Activated T-helper 1 cell treated with anti-CD3 and anti-CD28 coated beads, Interleukin-2, amount 50 U/mL, for 16 hours (primary cell): Measurements from ENCODE around the gene PI4KA.
"Not testable (repeated sequence)": the region's sequence is repeated elsewhere in the genome, so short reads cannot be mapped to it uniquely, and the experiment has no call there.

ENCODE experiments used
- DNase-seq, 2 donors: peaks; one replicate each; pipeline ENCODE4 v3.0.0-alpha.2; 2020; ENCODE audit warnings: low read depth in 1 of 2, low spot score in 1 of 2

Gene PI4KA

DNA sequence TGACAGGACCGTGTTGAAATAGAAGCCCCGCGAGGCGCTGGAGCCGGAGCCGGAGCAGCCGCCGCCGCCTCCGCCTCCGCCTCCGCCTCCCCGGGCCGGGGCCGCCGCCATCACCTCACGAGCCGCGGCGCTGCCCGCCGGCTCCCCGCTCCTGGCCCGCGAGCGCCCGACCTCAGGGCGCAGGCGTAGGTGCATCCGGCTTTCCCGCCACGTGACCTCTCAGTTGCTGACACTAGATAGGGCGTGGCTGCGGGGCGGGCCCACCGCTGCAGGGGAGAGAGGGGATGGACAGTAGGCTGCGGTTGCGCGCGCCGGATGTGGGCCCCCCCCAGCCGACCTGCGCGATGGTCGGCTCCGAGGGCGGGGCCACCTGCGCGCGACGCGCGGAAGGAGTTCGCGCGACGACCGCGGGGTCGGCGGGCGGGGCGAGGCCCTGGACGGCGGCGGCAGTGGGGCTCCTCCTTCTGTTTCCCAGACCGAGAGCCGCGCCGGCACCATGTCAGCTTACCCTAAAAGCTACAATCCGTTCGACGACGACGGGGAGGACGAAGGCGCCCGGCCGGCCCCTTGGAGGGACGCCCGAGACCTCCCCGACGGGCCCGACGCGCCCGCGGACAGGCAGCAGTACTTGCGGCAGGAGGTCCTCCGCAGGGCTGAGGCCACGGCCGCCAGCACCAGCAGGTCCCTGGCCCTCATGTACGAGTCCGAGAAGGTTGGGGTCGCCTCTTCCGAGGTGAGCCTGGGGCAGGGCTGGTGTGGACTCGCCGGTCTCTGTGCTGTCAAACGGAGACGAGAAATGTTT lies at the start of gene PI4KA, which contains the start of gene SNAP29:
TSS of gene PI4KA (minus strand) at position 197 of the 802 bp plus-strand sequence. CDS start at position 111, 86 bp downstream.
TSS of gene SNAP29 (plus strand) at position 393 of the 802 bp plus-strand sequence. CDS start at position 497, 104 bp downstream.
- peak; percentile 96 to 97 for DNase-seq

DNA sequence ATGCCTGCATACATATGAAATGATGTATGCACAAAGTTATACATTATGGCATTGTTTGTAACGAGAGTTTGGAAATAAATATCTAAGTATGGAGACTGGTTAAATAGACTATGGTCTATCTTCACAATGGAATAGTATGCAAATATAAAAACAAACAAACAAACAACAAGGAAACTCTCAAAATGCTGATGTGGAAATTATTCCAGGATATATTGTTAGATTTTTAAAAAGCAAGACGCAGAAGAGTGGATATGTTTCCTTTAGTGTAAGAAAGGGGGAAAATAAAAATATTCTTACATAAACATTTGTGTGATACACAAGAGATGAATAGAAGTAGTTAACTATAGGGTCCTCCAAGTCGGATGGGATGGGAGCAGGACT lies 47.8 kb upstream of the PI4KA start:
- no peak for DNase-seq

DNA sequence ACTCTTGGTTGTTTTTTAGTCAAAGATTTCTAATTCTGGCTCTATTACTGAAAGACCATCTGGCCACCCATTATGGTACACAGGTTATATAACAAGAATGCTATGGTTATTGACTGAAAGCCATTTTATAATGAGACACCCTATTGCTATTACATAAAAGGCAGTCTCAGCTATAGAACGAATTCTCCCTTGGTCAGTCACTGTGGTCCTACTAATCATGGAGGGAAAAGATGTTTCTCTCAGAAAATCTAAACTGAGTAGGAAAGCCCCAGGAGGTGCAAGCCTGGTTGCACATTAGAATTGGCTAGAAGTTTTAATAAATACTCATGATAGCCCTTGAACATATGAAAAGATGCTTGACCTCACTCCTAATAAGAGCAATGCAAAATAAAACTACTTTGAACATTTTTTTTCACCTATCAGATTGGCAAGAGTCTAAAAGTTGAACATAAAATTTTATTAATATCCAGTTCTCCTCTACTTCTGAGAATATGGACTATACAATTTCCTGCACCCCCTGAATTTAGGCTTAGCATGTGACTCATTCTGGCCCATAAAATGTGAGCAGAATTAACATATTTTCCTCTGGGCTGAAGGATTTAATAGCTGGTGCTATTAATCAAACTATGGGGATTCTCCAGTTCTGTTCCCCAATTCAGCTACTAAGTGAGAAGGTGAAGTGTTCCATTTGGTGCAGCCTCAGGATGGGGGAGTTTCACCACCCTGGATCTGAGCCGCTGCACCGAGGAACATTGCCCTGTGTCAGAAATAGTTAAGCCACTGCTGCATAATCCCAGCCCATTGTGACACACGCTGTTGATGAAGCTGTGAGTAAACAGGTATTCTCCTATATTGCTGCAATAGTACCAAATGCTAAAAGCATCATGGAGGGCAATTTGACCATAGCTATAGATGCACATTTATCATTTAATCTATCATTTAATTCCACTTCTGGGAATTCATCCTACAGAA lies 47.1 kb upstream of the PI4KA start:
- no peak for DNase-seq

DNA sequence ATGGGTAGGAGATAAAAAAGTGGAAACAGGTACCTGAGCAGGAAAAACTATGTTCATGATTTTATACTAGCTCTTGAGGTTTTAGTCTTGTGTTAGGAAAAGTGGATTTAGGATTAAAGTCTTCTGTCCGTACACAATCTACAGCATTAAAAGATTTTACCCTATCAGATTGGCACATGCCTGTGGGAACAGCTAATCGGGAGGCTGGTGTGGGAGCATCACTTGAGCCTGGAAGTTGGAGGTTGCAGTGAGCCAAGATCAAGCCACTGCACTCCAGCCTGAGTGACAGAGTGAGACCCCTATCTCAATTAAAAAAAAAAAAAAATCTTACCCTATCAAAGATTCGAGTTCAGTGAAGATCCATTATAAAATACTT lies 46.4 kb upstream of the PI4KA start:
- DNase-seq, result no peak

DNA sequence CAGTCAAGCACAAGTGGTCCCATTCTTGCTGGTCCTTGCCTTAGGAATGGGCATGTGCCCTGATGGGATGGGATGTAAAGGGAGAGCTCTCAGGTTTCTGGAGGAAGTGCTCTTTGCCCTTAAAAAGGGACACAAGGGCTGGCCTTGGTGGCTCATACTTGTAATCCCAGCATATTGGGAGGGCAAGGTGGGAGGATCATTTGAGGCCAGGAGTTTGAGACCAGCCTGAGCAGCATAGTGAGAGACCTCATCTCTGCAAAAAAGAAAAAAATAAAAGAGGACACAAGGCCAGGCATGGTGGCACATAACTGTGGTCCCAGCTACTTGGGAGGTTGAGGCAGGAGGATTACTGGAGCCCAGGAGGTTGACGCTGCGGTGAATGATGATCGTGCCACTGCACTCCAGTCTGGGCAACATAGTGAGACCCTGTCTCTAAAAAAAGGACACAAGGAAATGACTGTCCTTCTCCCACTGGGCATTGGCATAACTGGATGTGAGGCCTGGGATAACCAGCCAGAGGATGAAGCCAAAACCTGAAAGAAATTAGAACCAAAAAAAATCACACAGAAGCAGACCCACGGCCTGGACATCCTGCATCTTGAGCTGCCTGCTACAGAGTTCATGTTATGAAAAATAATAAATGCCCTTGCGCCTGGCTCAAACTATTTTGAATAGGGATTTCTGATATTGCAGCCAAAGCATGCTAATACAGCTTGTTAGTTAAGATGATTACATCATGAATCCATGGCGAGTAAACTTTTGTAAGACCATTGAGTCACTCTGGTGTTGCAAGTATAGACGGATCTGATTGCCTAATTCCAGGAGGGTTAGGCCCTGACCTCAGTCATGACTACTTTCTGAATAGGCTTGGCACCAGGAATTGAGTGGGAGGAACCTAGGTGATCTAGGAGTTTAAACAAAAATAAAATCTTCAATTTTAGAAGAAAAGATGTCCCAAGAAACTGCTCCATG lies 45.7 kb upstream of the PI4KA start:
- DNase-seq, result no peak

DNA sequence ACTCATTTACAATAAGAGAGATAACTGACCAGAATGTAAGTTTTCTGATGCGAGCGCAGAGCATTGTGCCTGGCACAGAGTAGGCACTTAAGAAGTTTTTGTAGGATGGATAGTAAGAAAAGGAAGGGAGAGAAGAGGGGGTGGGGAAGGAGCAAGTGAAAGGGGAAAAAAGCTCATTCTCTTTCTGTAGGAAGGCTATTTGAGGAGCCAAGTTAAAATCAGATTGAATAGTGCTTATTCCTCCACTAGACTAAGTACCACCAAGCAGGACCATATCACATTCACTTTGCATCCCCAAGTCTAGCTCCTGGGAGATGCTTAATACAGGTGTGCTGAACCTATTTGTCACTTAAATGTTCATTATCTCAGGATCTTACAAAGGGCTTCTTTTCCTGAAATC lies 44.5 kb upstream of the PI4KA start:
- DNase-seq, result no peak

DNA sequence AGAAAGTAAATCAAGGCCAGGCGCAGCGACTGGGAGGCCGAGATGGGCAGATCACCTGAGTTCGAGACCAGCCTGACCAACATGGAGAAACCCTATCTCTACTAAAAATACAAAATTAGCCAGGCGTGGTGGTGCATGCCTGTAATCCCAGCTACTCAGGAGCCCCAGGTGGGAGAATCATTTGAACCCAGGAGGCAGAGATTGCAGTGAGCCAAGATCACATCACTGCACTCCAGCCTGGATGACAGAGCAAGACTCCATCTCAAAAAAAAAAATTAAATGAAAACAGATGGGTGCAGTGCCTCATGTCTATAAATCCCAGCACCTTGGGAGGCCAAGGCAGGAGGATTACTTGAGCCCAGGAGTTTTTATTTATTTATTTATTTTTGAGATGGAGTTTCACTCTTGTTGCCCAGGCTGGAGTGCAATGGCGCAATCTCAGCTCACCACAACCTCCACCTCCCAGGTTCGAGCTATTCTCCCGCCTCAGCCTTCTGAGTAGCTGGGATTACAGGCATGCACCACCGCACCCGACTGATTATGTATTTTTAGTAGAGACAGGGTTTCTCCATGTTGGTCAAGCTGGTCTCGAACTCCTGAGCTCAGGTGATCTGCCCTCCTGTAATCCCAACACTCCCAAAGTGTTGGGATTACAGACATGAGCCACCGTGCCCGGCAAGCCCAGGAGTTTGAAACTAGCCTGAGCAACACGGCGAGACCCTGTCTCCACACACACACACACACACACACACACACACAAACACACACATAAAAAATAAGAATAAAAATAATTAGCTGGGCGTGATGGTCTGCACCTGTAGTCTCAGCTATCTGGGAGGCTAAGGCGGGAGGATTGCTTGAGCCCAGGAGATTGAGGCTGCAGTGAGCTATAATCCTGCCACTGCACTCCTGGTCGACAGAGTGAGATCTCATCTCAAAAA lies 42.8 kb upstream of the PI4KA start:
- not testable (repeated sequence) for DNase-seq

DNA sequence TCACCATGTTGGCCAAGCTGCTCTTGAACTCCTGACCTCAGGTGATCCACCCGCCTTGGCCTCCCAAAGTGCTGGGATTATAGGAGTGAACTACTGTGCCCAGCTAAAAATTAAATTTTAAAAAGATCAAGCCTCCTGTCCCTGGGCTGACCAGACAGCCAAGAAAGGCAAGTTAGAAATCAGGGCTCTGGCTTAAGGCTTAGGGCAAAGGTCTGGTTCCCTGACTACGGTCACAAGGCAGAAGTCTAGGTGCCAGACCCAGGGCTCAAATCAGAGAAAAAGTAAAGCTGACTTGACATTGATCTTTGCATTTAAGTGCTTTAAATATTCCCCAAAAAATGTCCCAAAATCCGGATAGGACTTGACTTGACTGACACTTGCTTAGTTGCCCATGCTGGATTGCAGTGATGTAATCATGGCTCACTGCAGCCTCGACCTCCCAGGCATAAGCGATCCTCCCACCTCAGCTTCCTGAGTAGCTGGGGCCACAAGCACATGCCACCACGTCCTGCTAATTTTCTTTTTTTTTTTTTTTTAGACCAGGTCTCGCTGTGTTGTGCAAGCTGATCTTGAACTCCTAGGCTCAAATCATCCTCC lies 41.3 kb upstream of the PI4KA start:
- DNase-seq, result no peak

DNA sequence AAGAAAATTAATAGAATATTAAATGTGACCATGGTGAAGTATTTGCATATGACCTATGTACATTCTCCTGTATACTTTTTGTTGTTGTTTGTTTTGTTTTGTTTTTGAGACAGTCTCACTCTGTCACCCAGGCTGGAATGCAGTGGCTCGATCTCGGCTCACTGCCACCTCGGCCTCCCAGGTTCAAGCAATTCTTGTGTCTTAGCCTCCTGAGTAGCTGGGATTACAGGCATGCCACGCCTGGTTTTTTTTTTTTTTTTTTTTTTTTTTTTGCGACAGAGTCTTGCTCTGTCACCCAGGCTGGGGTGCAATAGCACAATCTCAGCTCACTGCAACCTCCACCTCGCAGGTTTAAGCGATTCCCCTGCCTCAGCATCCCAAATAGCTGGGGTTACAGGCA lies 39.1 kb upstream of the PI4KA start:
- not testable (repeated sequence) for DNase-seq

DNA sequence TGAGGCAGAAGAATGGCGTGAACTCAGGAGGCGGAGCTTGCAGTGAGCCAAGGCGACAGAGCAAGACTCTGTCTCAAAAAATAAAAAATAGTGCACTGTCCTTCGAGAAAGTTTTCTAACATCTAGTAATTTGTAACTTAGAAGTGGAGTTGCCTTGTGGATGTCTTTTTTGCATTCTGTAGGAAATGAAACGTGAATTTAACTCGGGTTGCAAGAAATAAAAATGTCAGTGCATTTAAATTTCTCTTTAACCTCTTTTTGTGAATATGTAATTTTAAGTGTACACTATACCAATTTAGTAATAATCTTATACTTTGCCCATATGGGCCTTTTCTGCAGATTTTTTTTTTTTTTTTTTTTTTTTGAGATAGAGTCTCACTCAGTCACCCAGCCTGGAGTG lies 32.4 kb upstream of the PI4KA start:
- DNase-seq, result no peak

DNA sequence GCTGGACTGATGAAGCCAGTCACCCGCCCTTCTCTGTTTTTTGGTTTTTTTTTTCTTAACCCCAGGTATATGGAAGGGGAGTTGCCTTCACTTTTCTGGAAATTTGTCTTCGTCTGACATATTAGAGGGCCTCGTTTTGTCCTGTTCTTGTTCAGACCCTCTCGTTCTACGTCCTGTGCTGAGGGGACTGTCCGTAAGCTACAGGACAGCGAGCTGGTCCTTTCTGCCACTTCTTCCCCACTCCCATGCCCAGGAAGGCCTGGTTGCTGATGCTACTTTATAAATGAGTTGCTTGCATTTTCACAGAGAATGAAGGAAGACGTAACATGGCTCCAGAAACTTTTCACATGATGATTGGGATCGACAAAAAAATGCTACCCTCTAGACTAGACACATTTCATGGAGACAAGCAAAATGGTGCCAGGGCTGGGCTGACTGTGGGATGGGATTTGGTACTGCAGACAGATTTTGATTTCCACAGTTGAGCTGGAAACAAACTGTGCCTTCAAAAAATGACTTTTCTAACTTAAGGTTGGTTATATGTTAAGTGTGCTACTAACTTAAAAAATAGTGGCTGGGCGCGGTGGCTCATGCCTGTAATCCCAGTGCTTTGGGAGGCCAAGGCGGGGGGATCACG lies 31.4 kb upstream of the PI4KA start:
- no peak for DNase-seq

DNA sequence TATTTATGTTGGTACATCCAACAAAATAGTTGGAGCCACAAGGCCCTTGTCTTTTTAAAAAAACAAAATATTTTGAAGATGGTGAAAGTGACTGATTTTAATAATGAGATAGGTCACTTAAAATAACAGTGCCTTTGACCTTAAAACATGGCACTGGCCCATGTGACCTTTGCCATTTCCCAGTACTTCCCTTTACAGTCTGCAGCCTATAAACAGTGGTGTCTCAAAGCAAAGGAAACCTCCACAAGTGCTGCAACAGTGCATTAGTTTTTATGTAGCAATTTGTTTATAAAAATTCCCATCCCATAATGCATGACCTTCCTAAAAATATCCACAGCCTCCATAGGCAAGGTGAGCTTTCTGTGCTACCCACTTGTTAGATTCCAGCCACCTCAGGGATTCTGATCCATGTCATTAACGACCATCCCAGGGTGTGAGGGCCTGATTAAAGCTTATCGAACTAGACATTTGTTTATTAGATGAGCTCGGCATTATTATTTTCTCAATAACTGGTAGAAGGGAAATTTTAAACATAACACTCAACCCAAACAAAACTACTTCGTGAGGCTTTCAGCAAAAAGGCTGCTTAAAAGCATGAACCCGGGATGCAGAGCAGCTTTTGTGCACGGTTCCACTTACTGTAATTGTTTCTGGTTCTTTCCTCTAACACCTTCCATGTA lies 30.6 kb upstream of the PI4KA start:
- no peak for DNase-seq

DNA sequence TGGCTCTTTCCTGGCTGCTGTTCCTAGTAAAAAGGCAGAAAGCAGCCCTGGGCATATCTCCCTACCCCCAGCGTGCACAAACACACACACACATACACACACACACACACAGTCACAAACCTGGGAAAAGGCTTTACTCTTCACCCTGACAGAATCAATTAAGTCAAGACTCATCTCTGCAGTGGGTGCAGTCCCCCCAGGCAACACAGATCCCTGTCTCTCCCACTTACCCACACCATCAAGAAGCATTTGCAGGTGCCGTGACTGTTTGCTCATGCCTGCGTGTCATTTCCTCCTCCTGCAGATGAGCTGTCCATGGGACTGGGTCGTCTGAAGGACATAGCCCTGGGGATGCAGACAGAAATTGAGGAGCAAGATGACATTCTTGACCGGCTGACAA lies 28.8 kb upstream of the PI4KA start:
- DNase-seq, result no peak

DNA sequence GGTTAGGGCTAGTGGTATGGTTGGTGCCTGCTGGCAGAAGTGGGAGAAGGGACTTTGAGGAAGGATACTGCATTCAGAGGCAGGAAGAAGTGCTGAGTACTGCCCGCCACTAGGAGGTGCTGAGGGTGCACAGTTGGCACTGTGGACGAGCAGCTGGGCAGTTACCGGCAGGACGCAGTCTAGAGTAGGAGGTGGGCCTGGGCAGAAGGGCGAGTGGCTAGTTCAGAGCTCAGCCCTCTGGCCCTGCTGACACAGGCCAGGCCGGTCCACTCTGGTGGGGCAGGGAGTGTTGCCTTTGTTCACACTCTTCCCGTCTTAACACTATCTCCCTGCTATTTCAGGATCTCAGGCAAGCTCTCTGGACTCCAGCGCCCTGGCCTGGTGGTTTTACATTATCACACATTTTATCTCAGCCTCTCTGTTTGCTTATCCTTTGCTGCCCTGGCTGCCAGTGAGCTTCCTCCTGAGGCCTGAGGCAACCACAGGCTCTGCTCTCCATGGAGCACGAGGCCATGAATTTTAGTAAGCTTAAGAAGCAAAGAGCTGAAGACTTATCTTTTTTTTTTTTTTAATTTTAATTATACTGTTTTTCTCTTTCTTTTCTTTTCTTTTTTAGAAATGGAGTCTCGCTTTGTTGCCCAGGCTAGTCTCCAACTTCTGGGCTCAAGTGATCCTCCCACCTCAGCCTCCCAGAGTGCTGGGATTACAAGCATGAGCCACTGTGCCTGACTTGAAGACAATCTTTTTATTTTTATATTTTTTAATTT lies 27.1 kb upstream of the PI4KA start:
- DNase-seq, result no peak

DNA sequence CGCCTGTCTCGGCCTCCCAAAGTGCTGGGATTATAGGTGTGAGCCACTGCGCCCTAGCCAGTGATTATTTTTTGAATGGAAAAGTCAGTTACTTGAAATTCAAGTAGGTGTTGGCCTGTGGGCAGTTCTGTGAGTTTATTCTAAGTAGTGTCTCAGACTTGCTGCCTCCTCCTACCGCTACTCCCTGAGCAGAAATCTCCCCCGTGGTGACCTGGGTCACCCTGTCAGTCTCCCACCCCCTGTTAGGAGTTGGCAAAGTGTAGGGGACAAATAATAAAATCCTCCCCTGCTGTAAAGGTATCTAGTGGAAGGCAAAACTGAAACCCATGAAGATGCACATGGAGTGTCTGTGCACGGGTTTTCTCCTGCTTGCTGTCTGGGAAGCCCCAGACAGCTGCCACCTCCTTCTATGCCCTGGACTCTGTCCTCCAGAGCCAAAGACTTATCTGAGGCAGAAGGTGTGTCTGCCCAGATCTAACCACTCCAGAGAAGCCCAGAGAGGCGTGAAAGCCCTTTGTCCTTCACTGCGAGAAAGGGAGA lies 26.5 kb upstream of the PI4KA start:
- DNase-seq, result no peak

DNA sequence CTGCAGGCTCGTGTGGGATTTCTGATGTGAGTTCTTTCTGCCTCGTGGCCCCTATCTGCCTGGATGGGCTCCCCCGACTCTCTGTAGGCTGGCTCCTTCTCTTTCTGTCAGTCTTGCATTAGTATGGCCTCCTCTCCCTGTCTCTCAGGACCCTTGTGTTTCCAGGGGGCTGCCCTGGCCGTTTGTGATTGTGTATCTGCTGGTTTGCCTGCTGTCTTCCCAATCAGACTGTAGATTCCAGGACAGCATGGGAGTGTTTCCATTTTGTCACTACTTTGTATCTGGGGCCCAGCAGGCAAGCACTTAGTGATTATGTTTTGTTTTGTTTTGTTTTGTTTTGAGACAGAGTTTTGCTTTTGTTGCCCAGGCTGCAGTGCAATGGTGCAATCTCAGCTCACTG lies 25.8 kb upstream of the PI4KA start:
- DNase-seq, result no peak

DNA sequence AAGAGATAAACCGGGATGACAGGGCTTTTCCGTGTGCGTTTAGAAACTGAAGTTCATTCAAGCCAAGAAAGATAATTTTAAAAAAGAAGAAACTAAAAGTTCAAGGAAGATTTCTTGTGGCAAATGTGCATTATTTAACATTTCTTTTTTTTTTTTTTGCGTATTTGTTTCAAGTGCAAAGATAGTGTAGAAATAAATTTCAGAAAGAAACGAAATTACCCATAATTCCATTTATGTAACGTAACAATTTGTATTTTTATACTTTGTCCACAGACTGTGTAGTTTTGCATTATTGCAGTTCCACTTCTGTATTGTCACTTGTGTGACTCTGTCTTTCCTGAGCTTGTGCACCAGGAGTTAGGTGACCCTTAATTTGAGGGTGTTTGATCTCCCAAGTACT lies 24.2 kb upstream of the PI4KA start:
- no peak for DNase-seq
